Left kidney (tissue), 2 donors: ENCODE data around the gene DSTYK. TPM values are rescaled to one million over a fixed set of nuclear protein-coding genes. Genes with fewer than 3 reads are reported as not detected.

ENCODE experiments used
- DNase-seq: peaks from one replicate; pipeline ENCODE4 v3.0.0-alpha.2; 2013
- polyA plus RNA-seq: library from polyadenylated mRNA; unstranded; fragments of 120-200 nt; gene quantifications from one replicate; pipeline ENCODE4 v1.2.1, GENCODE V29; 2013; ENCODE audit not compliant: insufficient read length

DSTYK gene
- polyA plus RNA-seq, 1 donor, result 21.0 TPM

- DNase-seq, result no peak
Observed at GRCh38 chr1:205225901-205226765, 14.6 kb upstream of the DSTYK start.

GRCh38 chr1:205224736-205225135, 13.2 kb upstream of the DSTYK start:
- DNase-seq, result no peak

DNA sequence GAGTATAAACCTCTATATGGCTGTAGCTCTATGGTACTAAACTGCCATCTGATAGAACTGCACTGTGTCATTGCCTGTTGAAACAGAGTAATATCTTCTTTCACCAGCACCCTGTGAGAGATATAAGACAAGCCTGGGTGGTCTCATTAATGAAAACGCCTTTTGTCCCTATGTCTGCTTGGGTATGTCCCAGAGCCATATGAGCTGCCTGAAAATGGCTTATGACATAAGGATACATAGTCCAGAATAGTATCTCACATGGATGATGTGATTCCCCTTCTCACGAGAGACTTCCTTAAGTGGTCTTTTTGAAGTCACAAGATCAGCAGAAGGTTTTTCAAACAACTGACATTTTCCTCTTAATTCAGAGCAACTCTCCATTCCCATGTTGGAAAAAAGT, 8.9 kb upstream of the DSTYK start:
- DNase-seq, result no peak

DNA sequence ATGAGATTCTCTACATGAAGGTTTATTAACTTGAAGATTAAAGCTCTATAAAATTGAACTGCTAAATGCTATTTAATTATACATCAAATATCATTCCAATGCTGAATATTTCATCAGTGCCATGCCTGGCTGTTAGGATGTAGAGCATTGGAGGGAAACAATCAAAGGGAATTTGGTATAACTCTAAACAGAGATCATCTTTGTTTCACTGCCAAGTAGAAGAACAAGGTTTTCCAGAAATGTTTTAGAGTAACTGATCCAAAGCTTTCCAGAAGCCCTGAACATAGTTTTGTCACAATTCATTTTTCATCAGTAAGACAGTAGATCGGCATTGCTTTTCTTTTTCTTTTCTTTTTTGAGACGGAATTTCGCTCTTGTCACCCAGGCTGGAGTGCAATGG, 5.9 kb upstream of the DSTYK start:
- DNase-seq, result no peak

DNA sequence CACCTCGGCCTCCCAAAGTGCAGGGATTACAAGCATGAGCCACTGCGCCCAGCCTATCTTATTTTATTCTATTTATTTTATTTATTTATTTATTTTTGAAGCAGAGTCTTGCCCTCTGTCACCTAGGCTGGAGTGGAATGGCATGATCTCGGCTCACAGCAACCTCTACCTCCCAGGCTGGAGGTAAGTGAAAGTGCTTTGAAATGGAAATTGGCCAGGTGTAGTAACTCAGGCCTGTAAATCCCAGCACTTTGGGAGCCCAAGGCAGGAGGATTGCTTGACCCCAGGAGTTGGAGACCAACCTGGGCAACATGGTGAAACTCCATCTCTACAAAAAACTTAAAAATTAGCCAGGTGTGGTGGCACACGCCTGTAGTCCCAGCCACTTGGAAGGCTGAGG, 5.1 kb upstream of the DSTYK start:
- DNase-seq, result no peak

GRCh38 chr1:205214756-205215155, 3.3 kb upstream of the DSTYK start:
- no peak for DNase-seq

- DNase-seq, result no peak
Observed at GRCh38 chr1:205211839-205212536, 486 bp upstream of the DSTYK start.

DNA sequence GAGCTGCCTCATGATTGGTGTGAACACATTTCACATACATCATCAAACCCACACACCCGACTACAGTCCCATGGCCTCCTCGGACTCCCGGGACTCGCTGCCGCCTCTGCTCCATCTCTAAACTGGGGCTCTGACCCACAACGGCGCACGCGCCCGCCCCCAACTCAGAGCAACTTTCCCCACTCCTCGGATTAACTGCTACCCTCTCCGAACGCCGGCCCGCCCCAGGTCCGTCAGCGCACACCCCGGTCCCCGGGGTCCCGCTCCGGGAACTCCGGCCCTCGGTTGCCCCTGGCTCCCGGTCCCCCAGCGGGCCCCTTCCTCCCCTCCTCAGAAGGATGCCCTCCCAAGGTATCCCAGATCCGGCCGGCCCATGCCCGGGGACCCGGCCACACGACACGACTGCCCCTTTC, 740 bp downstream of the DSTYK start:
- peak; percentile 21 for DNase-seq

DNA sequence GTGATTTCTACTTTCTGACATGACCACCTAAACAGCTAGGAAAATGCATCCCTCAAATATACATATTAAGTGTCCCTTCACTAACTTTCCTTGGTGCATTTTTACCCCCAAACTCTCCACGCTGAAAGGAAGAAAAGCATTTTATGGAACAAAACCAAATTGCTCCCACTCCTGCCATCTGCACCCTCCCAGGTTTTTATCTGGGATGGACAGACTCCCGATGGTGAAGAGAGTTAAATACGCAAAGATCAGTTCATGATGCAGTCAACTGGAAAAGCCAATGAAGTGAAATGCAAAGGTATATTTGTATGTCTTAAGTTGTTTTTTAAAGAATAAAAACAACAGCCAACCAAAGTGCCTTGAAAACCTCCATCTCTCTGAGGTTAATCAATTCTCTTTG, 2.7 kb downstream of the DSTYK start:
- DNase-seq, result no peak

GRCh38 chr1:205205055-205205454, 6.4 kb downstream of the DSTYK start:
- no peak for DNase-seq

- DNase-seq, result no peak
Observed at GRCh38 chr1:205204552-205204951, 7.0 kb downstream of the DSTYK start.

- DNase-seq, result no peak
Observed at GRCh38 chr1:205199931-205200299, 11.6 kb downstream of the DSTYK start.

GRCh38 chr1:205199090-205199930, 12.2 kb downstream of the DSTYK start:
- DNase-seq, result no peak

DNA sequence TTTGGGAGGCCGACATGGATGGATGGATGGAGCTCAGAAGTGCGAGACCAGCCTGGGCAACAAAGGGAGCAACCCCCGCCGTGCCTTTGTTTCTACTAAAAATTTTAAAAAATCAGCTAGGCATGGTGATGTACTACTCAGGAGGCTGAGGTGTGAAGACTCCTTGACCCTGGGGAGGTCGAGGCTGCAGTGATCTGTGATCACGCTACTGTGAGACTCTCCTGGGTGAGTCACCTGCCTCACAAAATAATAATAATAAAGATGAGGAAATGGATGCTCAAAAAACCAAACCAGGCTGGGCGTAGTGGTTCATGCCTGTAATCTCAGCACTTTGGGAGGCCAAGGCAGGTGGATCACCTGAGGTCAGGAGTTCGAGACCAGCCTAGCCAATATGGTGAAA, 19.2 kb downstream of the DSTYK start:
- no peak for DNase-seq

DNA sequence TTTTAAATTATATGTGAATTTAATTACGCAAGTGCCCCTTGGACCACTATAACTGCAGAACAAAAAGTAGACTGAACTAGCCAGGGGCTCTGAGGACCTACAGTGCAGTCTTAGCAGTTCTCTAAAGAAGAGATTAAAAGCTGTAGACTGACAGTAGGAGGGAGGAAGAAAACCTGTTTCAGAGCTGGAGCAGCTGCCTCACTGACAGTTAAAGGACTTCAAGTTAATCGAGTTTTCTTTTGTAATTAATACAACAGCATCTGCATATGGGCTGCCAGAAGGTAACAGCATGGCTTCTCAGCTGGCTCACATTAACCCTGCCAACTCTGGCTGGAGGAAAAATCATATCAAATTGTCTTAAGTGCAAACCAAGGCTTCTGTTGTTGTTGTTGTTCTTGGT, 19.9 kb downstream of the DSTYK start:
- no peak for DNase-seq

DNA sequence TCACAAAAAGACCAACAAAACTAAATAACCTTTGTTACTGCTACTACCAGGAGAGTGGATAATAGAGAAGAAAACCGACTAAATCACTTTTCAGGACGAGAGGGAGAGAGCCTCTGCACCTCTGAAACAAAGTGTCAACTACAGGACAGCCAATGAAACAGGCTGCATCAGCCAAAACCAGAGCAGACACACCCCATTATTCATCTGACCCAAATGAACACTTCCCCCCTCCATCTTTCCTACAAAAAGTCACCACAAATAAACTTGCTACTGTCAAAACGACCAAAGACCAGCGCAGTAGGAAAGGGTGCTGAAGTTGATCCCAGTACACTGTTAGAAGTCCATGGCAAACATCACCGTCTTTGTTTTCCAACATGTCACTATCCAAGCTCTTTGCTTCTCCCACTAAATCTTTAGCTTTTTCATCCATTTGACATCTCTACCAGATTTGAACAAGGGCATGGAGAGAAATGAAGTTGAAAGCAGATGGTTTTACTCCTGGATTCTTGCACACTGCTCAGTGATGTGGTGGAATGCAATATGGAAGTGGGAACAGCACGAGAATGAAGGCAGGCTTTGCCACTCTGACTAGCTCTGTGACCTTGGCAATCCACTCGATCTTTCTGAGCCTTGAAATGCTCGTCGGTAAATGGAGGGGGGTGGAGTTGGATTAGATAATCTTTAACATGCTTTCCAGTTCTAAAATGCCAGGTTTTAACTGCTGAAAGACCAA, 20.5 kb downstream of the DSTYK start:
- no peak for DNase-seq

- no peak for DNase-seq
Observed at GRCh38 chr1:205189131-205189530, 22.4 kb downstream of the DSTYK start.

GRCh38 chr1:205188596-205188995, 22.9 kb downstream of the DSTYK start:
- DNase-seq, result no peak

DNA sequence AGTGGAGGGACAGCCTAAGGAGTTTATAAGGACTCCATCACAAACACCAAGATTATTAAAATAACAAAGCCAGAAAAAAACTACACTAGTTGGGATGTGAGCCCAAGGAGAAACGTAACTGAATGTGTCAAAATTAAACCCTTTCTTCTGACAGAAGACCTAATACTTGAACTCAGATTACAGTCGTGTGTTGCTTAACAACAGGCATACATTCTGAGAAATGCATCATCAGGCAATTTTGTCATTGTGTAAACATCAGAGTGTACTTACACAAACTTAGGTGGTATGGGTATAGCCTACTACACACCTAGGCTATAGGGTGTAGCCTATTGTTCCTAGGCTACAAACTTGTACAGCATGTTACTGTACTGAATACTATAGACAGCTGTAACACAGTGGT, 23.4 kb downstream of the DSTYK start:
- DNase-seq, result no peak

- no peak for DNase-seq
Observed at GRCh38 chr1:205187420-205187819, 24.1 kb downstream of the DSTYK start.

DNA sequence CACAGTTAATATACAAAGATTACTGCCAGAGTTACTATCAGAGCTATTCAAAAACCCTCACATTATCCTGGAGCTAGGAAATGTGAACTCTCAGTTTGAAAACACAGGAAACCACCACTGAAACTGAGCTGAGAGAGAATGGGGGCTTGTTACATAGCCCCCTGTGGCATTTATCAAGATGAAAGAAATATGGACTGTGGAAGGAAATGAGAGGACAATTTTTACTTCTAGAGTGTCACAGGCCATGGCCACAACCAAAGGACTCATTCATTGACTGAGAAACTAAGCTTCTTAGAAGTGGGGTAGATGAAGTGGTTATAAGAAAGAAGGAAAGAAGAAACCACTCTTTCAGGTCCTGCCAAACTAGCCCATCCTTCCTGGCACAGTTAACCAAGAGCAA, 25.3 kb downstream of the DSTYK start:
- no peak for DNase-seq

DNA sequence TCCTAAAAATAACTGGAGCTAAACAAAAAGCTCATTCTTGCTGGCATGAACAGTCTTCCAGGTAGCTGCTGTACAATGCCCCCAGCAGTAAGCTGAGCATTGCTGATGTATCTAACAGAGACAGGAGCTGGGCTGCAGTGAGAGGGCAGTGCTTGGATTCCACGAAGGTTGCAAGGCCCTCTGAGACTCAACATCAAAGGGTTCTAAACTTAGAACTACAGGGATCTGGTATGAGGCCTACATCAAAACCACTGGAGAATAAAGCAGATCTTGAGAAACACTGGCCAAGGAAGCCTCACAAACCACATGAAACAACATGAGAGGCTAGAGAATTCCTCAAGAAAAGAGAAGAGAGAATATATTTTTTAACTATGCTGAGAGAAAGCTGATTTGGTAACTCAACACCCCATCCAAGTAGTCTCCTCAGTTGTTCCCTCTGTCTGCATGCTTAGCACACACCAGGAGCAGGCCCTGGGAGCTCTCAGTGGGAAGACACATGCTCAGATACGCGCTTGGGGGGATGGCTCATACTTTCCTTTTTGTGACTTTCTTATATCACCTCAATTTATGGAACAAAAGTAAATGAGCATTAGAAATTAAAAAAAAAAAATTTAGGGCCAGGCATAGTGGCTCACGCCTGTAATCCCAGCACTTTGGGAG, 27.7 kb downstream of the DSTYK start:
- no peak for DNase-seq
